Measurements from ENCODE around the gene UBR4. TPM values are rescaled to one million over a fixed set of nuclear protein-coding genes. Genes with fewer than 3 reads are reported as not detected.

UBR4 gene
- total RNA-seq, 1 donor from 2014 or later: 223 TPM

GRCh38 chr1:19254416-19254815, 44.4 kb upstream of the UBR4 start:
- TF ChIP-seq CTCF (IDR thresholded peaks at IDR 0.05; ENCODE audit: unreplicated experiment): no peak
- H3K9me3 Mint-ChIP-seq (ENCODE audit: unreplicated experiment): no peaks in the 10 kb centered on the region
- no peak overlapping the region for H3K27ac Mint-ChIP-seq (ENCODE audit: unreplicated experiment)
- H3K4me1 Mint-ChIP-seq (ENCODE audit: unreplicated experiment): peaks cover 17% of the 10 kb centered on the region
- H3K36me3 Mint-ChIP-seq (ENCODE audit: low read depth, unreplicated experiment): peaks cover 10% of the 10 kb centered on the region
- H3K27me3 Mint-ChIP-seq (ENCODE audit: unreplicated experiment): peaks cover 7% of the 10 kb centered on the region
- H3K4me3 Mint-ChIP-seq (ENCODE audit: unreplicated experiment): no peak overlapping the region
- DNase-seq (ENCODE audit: low spot score): no peak

GRCh38 chr1:19251305-19252196, 41.5 kb upstream of the UBR4 start, which contains the start of the genes EMC1 and MRTO4:
TSS of gene EMC1 (minus strand) at chr1:19251524. CDS start at chr1:19251509, 15 bp downstream.
TSS of gene MRTO4 (plus strand) at chr1:19251805. CDS start at chr1:19251836, 31 bp downstream.
- H3K4me3 Mint-ChIP-seq (ENCODE audit: unreplicated experiment): peak within 1 kb of the TSS; percentile 98
- peak within 1 kb of the TSS; percentile 92 for H3K27ac Mint-ChIP-seq (ENCODE audit: unreplicated experiment)
- DNase-seq (ENCODE audit: low spot score): peak; percentile 95
- H3K27me3 Mint-ChIP-seq (ENCODE audit: unreplicated experiment): peaks cover 6% of the 10 kb centered on the region
- TF ChIP-seq CTCF (IDR thresholded peaks at IDR 0.05; ENCODE audit: unreplicated experiment): no peak
- H3K4me1 Mint-ChIP-seq (ENCODE audit: unreplicated experiment): peaks cover 17% of the 10 kb centered on the region
- no peaks in the 10 kb centered on the region for H3K9me3 Mint-ChIP-seq (ENCODE audit: unreplicated experiment)
- peaks cover 1% of the 10 kb centered on the region for H3K36me3 Mint-ChIP-seq (ENCODE audit: low read depth, unreplicated experiment)

- DNase-seq (ENCODE audit: low spot score): no peak
Measured at GRCh38 chr1:19250629-19251304, 40.7 kb upstream of the UBR4 start.

GRCh38 chr1:19240673-19241538, 30.8 kb upstream of the UBR4 start:
- Mint-ChIP-seq H3K4me1 (ENCODE audit: unreplicated experiment) (no peaks in the 10 kb centered on the region), H3K27me3 (ENCODE audit: unreplicated experiment) (no peaks in the 10 kb centered on the region), H3K36me3 (ENCODE audit: low read depth, unreplicated experiment) (peaks cover 63% of the 10 kb centered on the region), H3K4me3 (ENCODE audit: unreplicated experiment) (no peak overlapping the region), H3K9me3 (ENCODE audit: unreplicated experiment) (no peaks in the 10 kb centered on the region), H3K27ac (ENCODE audit: unreplicated experiment) (no peak overlapping the region)
- DNase-seq (ENCODE audit: low spot score): peak; percentile 75
- peak; percentile 75 for TF ChIP-seq CTCF (IDR thresholded peaks at IDR 0.05; ENCODE audit: unreplicated experiment)

More at GRCh38 chr1:19250629-19251304, 40.7 kb upstream of the UBR4 start:
- Mint-ChIP-seq H3K4me1 (ENCODE audit: unreplicated experiment) (peaks cover 17% of the 10 kb centered on the region), H3K36me3 (ENCODE audit: low read depth, unreplicated experiment) (no peaks in the 10 kb centered on the region), H3K4me3 (ENCODE audit: unreplicated experiment) (peak overlapping the region; percentile 98), H3K27ac (ENCODE audit: unreplicated experiment) (peak overlapping the region; percentile 83), H3K27me3 (ENCODE audit: unreplicated experiment) (peaks cover 6% of the 10 kb centered on the region), H3K9me3 (ENCODE audit: unreplicated experiment) (no peaks in the 10 kb centered on the region)
- no peak for TF ChIP-seq CTCF (IDR thresholded peaks at IDR 0.05; ENCODE audit: unreplicated experiment)

Data from endothelial cell (in vitro differentiated cells).